IPS-11a (cell line): ENCODE measurements around the gene PSME1.

ENCODE experiments used
- H3K4me3 ChIP-seq: one replicate; pipeline ENCODE4 v1.5.1; 2013; ENCODE audit warnings: low read depth, low read length, control low read depth

PSME1 gene

GRCh38 chr14:24135834-24136683 is at the start of gene PSME1:
TSS of gene PSME1 (plus strand) at chr14:24136194. CDS start at chr14:24136263, 69 bp downstream.
- H3K4me3 ChIP-seq = peak within 1 kb of the TSS; percentile 76

- H3K4me3 ChIP-seq = no peak overlapping the region
Measured at GRCh38 chr14:24087004-24087403, 49.0 kb upstream of the PSME1 start.

GRCh38 chr14:24088095-24088494 is 47.9 kb upstream of the PSME1 start:
- H3K4me3 ChIP-seq = no peak overlapping the region

GRCh38 chr14:24089890-24090289 is 46.1 kb upstream of the PSME1 start:
- no peak overlapping the region for H3K4me3 ChIP-seq

GRCh38 chr14:24092110-24092504 is 43.9 kb upstream of the PSME1 start:
- no peak overlapping the region for H3K4me3 ChIP-seq

GRCh38 chr14:24092505-24093206 is 43.3 kb upstream of the PSME1 start:
- H3K4me3 ChIP-seq = no peak overlapping the region

GRCh38 chr14:24093207-24093900 is 42.6 kb upstream of the PSME1 start:
- H3K4me3 ChIP-seq = peak overlapping the region; percentile 4

GRCh38 chr14:24093901-24094840 is 41.8 kb upstream of the PSME1 start, which contains the start of gene PCK2:
TSS of gene PCK2 (plus strand) at chr14:24094311. CDS start at chr14:24094406, 95 bp downstream.
- H3K4me3 ChIP-seq = peak within 1 kb of the TSS; percentile 92

GRCh38 chr14:24094841-24095270 is 41.1 kb upstream of the PSME1 start:
- H3K4me3 ChIP-seq = peak overlapping the region; percentile 92

GRCh38 chr14:24095271-24096068 is 40.5 kb upstream of the PSME1 start:
- peak overlapping the region; percentile 92 for H3K4me3 ChIP-seq

GRCh38 chr14:24096545-24097181 is 39.3 kb upstream of the PSME1 start:
- H3K4me3 ChIP-seq = no peak overlapping the region

GRCh38 chr14:24098229-24098926 is 37.6 kb upstream of the PSME1 start:
- no peak overlapping the region for H3K4me3 ChIP-seq

GRCh38 chr14:24098927-24099813 is 36.8 kb upstream of the PSME1 start:
- no peak overlapping the region for H3K4me3 ChIP-seq

GRCh38 chr14:24100197-24100981 is 35.6 kb upstream of the PSME1 start:
- no peak overlapping the region for H3K4me3 ChIP-seq

GRCh38 chr14:24100982-24101494 is 35.0 kb upstream of the PSME1 start:
- H3K4me3 ChIP-seq = no peak overlapping the region

GRCh38 chr14:24102357-24103048 is 33.5 kb upstream of the PSME1 start:
- no peak overlapping the region for H3K4me3 ChIP-seq
